H1 (cell line): Measurements from ENCODE around the gene ZNF334. TPM values are rescaled to one million over a fixed set of nuclear protein-coding genes. Genes with fewer than 3 reads are reported as not detected.

ENCODE experiments used
- TAF7 ChIP-seq: optimal IDR thresholded peaks from 2 replicates; pipeline ENCODE3; 2011; ENCODE audit warnings: low read depth, mild to moderate bottlenecking, inconsistent platforms, low read length, moderate library complexity, borderline replicate concordance
- polyA plus RNA-seq, 7 experiments: library from polyadenylated mRNA; depleted of rRNA in 3 of 7; stranded (reverse) in 5 of 7; unstranded in 2 of 7; fragments of >200 nt in 5 of 7; fragments of 200-250 nt in 2 of 7; gene quantifications; 1 replicate in 5 of 7; 2 replicates in 1 of 7; 4 replicates in 1 of 7; pipeline versions ENCODE4 v1.2.1 to v1.2.3, GENCODE V29; 2011 to 2013; ENCODE audit warnings: missing spikeins in 2 of 7, mixed read lengths in 2 of 7
- total RNA-seq: library from RNA; stranded (reverse); fragmentation: NEBNext Ultra II Directional; extraction: Animal tissue kit (Norgen Biotek cat#: 25700); gene quantifications from 2 replicates; pipeline ENCODE4 v1.2.1, GENCODE V29; 2021

Gene ZNF334
- total and polyA plus RNA-seq, 2 of the 8 experiments (the other 6 are each of a cell fraction or from before 2014, with no cell fraction given), result 8.8 to 17.8 TPM

GRCh38 chr20:46487628-46488027, 25.7 kb downstream of the ZNF334 start (continued):
- no peak for TF ChIP-seq TAF7
